ENCODE measurements around the gene PDE3B.

DNA sequence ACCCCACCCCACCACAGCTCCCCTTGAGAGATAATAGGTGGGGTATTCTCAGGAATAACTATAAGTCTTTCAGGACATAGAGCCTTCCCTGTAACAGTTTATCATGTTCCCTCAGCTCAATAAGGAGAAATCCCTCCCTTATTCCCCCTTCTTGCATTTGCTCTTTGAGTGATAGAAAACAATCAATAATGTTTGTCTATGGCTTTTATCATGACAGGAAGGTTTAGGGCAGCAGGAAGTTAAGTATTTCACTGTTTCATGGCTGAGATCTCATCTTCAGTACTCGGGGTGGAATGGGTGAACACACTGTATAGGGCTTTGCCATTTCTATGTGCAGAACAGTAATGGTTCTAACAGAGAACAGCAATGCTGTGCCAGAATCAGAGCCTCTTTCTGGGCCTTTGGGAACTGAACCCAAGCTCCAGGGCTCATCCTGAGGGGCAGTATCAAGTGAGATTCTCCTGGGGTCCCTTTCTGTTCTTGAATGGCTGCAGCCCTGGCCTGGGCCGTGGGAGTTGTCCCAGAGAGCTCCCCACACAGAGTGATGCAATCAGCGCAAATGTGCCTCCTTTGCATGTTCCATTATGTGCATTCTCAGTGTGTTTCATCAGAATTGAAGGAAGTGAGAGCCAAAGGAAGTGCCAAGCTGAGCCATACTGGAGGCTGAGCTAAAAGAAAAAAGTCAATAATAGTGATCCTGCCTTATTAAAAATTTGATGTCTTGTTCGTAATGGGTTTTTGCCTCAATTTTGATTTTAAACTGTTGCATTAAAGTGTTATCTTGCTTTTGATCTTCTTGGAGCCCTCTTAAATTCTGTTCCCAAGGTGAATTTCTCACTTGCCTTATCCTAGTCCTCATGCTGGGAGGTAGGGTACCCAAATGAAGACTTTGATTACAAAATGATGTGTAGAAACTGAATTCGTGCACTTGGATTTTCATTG, 251.3 kb downstream of the PDE3B start:
- TF ChIP-seq POLR2A (conservative IDR thresholded peaks at IDR 0.05): no peak
- peak; percentile 91 to 95 for TF ChIP-seq TRIM24 (IDR thresholded peaks at IDR 0.05)
- TF ChIP-seq CBX1 (IDR thresholded peaks at IDR 0.05; ENCODE audit: low read depth): no peak; the same call in 1 of the 2 replicates
- TF ChIP-seq POLR2AphosphoS5 (IDR thresholded peaks at IDR 0.05; ENCODE audit: control insufficient read depth, insufficient read depth, low read depth, low read length): no peak
- TF ChIP-seq, protein P1, sequence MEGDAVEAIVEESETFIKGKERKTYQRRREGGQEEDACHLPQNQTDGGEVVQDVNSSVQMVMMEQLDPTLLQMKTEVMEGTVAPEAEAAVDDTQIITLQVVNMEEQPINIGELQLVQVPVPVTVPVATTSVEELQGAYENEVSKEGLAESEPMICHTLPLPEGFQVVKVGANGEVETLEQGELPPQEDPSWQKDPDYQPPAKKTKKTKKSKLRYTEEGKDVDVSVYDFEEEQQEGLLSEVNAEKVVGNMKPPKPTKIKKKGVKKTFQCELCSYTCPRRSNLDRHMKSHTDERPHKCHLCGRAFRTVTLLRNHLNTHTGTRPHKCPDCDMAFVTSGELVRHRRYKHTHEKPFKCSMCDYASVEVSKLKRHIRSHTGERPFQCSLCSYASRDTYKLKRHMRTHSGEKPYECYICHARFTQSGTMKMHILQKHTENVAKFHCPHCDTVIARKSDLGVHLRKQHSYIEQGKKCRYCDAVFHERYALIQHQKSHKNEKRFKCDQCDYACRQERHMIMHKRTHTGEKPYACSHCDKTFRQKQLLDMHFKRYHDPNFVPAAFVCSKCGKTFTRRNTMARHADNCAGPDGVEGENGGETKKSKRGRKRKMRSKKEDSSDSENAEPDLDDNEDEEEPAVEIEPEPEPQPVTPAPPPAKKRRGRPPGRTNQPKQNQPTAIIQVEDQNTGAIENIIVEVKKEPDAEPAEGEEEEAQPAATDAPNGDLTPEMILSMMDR (IDR thresholded peaks at IDR 0.05 in 2 of 3, conservative IDR thresholded peaks at IDR 0.05 in 1 of 3; ENCODE audit: insufficient read depth in 2 of 3, low read depth in 1 of 3, low read length in 3 of 3): no peak
- no peak for TF ChIP-seq TBP (optimal IDR thresholded peaks at IDR 0.05; ENCODE audit: low read depth, low read length)
- 0 out of 4 replicates have a peak, but pooled peaks of 1 of the 2 experiments have one; percentile 22 for TF ChIP-seq SRF (CRISPR knock-in tag; IDR thresholded peaks at IDR 0.05)
- peak in 1 of 3 experiments; percentile 37 for TF ChIP-seq YY1 (IDR thresholded peaks at IDR 0.05; ENCODE audit: borderline replicate concordance in 1 of 3, control insufficient read depth in 1 of 3, extremely low read depth in 1 of 3, insufficient read depth in 3 of 3, insufficient read length in 1 of 3, insufficient replicate concordance in 2 of 3, low read depth in 1 of 3, low read length in 2 of 3)
- 0 out of 2 replicates have a peak, but pooled peaks have one; percentile 53 for TF ChIP-seq MTA3 (IDR thresholded peaks at IDR 0.05; ENCODE audit: borderline replicate concordance)
- peak; percentile 48; the same call in 1 of the 2 replicates for TF ChIP-seq ZNF24 (IDR thresholded peaks at IDR 0.05)
- TF ChIP-seq, protein P2, sequence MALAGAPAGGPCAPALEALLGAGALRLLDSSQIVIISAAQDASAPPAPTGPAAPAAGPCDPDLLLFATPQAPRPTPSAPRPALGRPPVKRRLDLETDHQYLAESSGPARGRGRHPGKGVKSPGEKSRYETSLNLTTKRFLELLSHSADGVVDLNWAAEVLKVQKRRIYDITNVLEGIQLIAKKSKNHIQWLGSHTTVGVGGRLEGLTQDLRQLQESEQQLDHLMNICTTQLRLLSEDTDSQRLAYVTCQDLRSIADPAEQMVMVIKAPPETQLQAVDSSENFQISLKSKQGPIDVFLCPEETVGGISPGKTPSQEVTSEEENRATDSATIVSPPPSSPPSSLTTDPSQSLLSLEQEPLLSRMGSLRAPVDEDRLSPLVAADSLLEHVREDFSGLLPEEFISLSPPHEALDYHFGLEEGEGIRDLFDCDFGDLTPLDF (CRISPR knock-in tag; IDR thresholded peaks at IDR 0.05): no peak
- TF ChIP-seq, protein P3, sequence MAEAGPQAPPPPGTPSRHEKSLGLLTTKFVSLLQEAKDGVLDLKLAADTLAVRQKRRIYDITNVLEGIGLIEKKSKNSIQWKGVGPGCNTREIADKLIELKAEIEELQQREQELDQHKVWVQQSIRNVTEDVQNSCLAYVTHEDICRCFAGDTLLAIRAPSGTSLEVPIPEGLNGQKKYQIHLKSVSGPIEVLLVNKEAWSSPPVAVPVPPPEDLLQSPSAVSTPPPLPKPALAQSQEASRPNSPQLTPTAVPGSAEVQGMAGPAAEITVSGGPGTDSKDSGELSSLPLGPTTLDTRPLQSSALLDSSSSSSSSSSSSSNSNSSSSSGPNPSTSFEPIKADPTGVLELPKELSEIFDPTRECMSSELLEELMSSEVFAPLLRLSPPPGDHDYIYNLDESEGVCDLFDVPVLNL (CRISPR knock-in tag; IDR thresholded peaks at IDR 0.05; ENCODE audit: low read depth): no peak

Data from K562 (cell line).